Coronary artery (tissue), 2 donors: ENCODE results near the gene CYREN.

Experiments
- DNase-seq: peaks from one replicate; pipeline ENCODE4 v3.0.0-alpha.2; 2017; ENCODE audit warnings: low spot score
- H3K27ac ChIP-seq, 2 donors: fragments of 200-600 bp; sonication (generic); one replicate each; pipeline ENCODE4 v1.5.1; 2016 to 2019
- H3K4me3 ChIP-seq: fragments of 200-600 bp; sonication (generic); 2 replicates; pipeline ENCODE4 v1.5.1; 2016; ENCODE audit warnings: mild to moderate bottlenecking, moderate library complexity
- TF ChIP-seq, protein P1 (sequence below): fragments of 200-600 bp; sonication (generic); IDR thresholded peaks from one replicate; pipeline ENCODE4 v1.5.1; 2019; ENCODE audit warnings: antibody characterized with exemption

CYREN gene

DNA sequence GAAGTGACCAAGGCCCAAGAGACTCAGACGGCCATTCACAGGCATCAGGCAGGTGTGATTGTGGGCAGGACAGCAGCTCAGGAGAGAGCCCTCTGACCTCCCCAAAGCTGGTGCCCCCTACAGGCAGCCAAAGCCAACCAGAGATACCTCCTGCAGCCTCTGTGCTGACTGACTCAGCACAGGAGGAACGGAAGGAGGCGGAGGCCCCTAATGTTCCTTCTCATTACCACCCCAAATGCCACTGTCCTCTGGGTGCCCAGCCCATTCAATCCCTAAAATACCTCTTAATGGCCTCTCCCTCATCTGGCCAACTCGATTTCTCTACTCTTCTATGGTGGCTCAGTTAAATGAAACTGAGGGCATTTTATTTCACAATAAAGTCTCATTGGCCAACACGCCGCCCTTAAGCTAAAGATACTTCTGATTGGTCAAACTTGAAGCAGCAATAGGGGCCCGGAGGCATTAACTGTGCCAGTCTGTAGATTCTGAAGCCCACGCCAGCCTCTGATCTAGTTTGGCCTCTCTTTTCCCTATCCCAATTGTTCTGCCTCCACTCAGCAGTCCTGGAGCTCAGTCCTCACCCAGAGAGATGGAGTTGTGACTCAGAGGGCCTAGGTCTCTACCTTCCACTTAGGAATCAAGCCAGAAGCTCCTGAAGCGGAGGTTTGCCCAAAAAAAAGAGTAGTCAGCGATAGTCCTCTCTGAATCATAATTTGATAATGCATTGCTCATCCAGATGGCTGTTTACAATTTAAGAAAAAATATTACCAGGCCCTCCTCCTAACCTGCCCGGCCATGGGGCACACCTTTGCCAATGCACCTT is 1.2 kb downstream of the CYREN start:
- Histone ChIP-seq H3K27ac (peak overlapping the region; percentile 85 to 95), H3K4me3 (peak overlapping the region; percentile 86)
- TF ChIP-seq, protein P1, sequence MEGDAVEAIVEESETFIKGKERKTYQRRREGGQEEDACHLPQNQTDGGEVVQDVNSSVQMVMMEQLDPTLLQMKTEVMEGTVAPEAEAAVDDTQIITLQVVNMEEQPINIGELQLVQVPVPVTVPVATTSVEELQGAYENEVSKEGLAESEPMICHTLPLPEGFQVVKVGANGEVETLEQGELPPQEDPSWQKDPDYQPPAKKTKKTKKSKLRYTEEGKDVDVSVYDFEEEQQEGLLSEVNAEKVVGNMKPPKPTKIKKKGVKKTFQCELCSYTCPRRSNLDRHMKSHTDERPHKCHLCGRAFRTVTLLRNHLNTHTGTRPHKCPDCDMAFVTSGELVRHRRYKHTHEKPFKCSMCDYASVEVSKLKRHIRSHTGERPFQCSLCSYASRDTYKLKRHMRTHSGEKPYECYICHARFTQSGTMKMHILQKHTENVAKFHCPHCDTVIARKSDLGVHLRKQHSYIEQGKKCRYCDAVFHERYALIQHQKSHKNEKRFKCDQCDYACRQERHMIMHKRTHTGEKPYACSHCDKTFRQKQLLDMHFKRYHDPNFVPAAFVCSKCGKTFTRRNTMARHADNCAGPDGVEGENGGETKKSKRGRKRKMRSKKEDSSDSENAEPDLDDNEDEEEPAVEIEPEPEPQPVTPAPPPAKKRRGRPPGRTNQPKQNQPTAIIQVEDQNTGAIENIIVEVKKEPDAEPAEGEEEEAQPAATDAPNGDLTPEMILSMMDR = no peak
- DNase-seq = no peak

DNA sequence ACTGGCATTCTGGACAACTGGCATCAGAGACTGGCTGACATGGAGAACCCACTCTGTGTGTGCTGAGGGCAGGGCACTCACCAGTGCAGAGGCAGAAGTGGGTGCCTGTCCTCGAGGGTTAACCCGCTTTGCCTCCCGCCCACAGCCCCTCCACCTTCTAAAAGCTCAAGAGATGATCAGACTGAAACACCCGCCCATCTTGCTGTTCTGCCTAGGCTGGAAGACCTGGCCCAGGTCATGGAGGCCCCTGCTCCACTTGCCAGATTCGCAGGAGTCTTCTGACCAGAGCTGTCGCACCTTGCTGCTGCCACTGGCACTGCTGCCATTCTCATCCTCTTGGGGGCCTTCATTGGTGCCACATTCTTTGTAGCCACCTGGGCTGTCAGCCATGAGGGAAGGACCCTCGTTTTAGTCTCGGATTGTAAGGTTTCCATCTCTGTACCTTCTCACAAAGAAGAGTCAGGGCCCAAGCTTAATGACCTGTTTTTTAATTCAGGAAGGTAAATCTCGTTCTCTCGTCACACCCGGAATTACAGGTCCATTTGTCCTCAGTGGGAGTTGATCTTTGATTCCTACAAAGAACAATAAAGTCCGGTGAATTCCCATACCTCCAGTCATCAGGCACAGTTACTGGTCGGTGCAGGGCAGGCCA is 1.9 kb downstream of the CYREN start:
- Histone ChIP-seq H3K4me3 (peak overlapping the region; percentile 86), H3K27ac (peak overlapping the region; percentile 85 to 95)
- TF ChIP-seq, protein P1 = no peak
- DNase-seq = no peak

DNA sequence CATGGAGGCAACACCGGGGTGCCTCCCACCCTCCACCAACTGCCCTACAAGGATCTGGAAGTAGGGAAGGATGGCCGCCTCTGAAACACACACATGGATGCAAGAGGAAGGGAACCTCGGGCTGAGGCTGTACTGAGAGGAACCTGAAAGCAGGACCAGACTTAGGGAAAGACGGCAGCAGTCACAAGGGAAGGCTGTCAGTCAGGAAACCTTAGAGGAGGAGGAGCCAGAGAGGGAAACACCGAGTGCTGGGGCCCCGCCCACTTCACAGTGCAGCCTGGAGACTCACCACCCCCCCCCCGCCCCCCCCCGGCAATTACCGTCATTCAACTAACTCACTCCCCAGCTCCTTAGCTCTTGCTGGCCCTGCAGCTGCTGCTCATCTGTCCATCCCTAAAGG is 2.5 kb downstream of the CYREN start:
- TF ChIP-seq, protein P1 = no peak
- no peak for DNase-seq
- H3K4me3 ChIP-seq = peak overlapping the region; percentile 86
- peak overlapping the region; percentile 41 to 95 for H3K27ac ChIP-seq

DNA sequence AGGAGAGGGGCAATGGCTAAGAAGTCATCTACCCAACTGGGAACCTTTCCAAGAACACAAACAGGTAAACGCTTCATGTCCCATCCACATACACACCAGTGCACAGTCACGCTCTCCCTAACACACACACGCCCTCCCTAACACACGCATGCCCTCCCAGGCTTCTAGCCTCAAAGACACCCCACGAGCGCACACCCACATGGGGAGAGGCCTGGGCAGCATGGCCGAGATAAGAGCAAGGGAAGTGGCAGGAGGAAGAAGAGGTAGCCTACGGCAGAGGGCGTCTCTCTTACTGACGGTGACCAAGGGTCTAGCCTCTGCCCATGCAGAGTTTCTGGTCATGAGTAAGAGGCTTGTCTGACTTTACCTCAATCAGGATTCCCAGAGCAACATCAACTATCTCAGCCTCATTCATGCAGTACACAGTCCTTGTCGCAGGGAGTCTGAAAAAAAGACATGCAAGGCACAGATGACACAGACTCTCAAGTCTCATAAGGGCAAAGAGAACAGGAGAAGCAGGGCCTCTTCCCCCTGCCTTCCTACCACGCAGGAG is 3.1 kb downstream of the CYREN start:
- no peak for DNase-seq
- TF ChIP-seq, protein P1 = no peak
- no peak overlapping the region for H3K4me3 ChIP-seq
- peak overlapping the region; percentile 41 to 95 for H3K27ac ChIP-seq

DNA sequence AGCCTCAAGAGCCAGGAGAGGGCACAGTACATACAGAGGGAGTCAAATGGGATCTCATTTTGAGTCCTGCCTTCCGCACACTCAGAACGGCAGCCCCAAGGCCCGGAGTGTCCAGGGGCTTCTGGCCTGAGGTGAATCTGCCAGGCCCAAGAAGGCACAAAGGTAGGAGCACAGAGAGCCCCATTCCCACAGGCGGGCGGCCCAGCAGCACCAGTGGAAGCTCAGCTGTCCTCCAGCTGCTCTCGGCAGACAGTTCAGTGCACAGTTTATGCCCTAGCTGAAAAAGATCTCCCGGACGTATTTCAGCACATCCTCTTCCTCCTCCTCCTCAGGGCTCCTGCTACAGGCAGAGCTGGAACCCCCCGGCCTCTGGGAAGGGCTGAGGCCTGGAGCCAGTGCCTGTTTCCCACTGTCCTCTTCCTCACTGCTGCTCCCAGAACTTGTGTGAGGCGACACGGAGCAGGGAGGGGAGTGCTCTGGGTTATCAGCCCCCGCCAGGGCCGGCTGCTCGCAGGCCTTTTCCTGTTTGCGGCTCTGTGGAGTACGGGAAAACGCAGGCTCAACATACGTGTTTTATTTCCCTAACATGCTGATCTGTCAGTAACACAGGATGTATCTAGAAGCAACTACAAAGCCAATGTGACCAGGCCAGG is 4.0 kb downstream of the CYREN start:
- DNase-seq = no peak
- Histone ChIP-seq H3K27ac (peak overlapping the region in 1 of 2 donors; percentile 95), H3K4me3 (peak overlapping the region; percentile 8)
- TF ChIP-seq, protein P1 = no peak

DNA sequence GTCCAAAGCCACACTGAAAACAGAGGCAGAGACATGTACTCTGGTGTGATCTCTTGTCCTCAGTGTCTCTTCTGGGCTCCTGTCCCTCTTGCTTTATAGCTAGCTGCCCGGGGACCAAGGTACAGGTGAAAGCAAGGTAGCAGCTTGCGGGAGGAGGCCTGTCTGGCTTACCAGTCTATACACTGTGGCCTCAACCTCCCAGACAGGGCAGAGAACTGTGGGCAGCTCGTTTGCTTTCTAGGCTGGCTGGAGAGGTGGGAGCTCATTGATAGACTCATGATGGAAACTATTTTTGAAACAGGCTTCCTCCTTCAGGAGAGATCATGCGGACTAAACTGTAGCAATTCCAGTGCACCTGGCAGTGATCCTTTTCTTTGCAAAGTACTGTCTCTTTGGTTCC is 4.6 kb downstream of the CYREN start:
- H3K4me3 ChIP-seq = no peak overlapping the region
- H3K27ac ChIP-seq = peak overlapping the region in 1 of 2 donors; percentile 95
- TF ChIP-seq, protein P1 = no peak
- no peak for DNase-seq
